A549 treated with Hydrocortisone at 1 μM for 4 hours (cell line): ENCODE results near the gene CLCF1. TPM values are rescaled to one million over a fixed set of nuclear protein-coding genes. Genes with fewer than 3 reads are reported as not detected.

Experiments used
- total RNA-seq: library from RNA; stranded (reverse); fragments of 200-300 nt; extraction: Qiagen RNA extraction; gene quantifications from 5 replicates; pipeline ENCODE4 v1.2.3, GENCODE V29; 2022

CLCF1 gene
- total RNA-seq: 33.7 to 40.0 TPM (median 37.6 TPM) in 5 replicates

DNA sequence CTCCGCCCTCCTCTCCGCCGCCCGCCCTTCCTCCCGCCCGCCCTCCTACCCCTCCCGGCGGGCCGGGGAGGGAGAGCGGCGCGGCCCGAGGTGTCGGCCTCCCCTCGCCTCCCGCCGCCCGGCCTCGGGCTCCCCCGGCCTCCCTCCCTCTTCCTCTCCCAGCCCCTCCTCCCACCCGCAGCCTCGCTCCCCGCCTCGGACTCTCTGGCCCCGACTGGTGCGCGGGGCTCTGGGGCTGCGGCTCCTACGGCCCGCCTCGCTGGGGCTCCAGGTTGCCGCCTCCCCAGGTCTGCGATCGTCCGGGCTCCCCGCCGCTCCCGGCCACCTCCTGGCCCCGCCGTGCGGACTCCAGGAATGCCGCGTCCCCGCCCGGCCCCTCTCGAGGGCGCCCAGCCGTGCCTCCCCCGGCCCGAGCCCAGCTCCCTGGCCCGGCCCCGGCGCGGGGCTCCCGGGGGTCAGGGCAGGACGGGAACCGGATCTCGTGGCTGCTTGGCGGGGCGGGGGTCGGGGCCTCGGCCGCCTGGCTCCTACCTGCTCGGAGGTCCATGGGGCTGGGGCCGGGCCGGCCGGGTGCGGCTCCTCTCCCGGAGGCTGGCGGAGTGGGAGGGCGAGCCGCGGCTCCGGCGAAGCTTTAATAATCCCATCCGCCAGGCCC, at the start of gene CLCF1:
Gene CLCF1 (minus strand): TSS at position 606 of the 655 bp plus-strand sequence. CDS start 59 bp downstream, at position 547.

DNA sequence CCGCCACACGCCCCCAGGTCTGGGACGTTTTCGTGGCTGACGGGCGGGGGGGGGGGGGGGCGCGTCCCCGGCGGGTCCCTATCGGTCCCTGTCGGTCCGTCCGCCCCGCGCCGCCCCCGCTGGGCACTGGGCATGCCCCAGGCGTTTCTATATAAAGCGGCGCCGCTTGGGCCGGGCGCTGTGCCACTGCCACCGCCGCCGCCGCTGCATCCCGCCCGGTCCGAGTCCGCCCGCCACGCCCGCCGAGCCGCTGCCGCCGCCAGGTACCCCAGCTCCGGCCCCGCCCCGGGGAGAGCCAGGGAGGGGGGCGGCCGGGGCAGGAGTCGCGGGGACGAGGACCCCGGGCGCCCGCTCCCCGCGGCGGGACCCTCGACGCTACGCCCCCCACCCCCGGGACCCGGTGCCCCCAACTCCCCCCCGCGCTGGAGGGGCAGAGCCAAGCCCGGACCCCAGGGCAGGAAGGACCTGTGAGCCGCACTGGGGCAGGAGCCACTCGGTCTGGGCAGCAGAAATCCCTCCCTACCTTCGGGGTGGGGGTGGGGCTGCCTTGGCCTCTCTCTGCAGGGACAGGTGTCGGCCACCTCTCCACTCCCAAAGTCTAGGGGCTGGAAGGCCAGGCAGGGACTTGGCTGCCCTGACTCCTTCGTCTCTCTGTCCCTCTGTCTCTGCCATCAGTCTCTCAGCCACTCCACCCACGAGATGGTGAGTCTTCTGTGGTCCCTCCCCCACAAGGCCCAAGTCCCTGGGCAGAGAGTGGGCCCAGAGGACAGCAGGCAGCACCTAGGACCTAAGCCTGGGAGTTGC, 42.3 kb upstream of the CLCF1 start, which contains the start of gene CARNS1:
Gene CARNS1 (plus strand): TSS at position 178 of the 804 bp plus-strand sequence. CDS start 522 bp downstream, at position 700.

DNA sequence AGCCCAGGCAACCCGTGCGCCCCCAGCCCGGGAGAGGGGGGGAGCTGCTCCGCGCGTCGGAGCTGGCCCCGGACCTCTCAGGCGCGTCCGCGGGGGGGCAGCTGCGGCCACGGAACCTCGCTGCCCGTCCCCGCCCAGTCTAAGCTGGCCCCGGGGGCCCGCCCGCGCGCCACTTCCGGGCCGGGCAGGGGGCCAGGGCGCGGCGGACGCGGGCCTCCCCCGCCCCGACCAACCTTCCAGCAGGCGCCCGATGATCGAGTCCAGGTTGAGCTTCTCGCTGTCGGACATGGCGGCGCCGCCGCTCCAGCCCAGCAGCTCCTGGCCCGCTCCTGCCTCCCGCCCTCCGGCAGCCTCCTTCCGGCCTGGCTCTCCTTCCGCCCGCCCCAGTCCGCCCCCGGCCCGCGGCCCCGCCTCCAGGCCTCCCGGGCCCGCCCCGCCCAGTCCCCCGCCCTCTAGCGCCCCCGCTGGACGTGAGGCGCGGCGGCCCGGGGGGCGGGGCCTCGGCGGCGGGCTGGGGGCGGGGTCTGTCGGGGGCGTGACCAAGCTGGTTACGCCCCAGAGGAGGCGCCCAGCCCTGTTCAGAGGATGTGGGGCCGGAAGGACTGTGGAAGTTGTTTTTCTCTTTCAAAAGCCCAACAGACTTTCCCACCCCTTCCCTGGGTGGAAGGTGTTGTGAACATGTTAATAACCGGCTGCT, 28.2 kb upstream of the CLCF1 start, which contains the start of gene PPP1CA:
Gene PPP1CA (minus strand): TSS at position 364 of the 697 bp plus-strand sequence. CDS start 76 bp downstream, at position 288.

DNA sequence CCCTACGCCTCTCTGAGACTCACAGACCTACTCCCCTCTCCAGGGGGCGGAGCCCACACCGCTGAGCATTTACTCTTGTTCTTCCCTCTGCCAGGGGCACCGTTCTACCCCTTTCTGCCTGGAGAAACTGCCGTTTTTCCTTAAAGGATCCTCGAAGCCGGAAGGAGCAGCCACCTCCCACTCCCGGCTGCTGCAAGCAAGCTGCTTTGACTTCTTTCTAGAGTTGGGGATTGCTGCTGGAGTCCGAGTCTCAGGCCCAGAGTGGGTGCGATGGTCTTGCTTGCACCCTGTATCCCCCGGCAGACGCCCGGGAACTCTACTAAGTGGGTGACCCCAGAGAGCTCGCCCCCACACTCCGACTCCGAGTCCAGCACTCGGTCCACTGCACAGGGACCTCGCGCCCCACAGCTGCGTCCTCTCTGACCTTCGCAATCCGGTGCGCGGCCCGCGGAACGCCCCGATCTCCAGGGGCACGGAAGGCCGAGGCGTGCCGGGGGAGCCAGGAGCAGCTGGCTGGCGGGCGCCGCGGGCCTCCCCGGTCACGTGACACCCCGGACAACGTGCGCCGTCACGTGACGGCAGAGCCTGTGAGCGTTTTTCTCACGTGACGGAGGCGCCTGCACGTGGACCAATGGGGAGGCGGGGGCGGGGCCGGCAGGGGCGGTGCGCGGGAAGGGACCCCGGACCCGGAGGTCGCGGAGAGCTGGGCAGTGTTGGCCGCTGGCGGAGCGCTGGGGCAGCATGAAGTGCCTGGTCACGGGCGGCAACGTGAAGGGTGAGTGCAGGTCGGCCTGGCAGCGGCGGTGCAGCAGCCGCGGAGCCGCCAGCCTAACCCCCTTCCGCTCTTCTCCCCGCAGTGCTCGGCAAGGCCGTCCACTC, 18.1 kb upstream of the CLCF1 start, which contains the start of gene RAD9A:
Gene RAD9A (plus strand): TSS at position 683 of the 879 bp plus-strand sequence. CDS start 59 bp downstream, at position 742.

DNA sequence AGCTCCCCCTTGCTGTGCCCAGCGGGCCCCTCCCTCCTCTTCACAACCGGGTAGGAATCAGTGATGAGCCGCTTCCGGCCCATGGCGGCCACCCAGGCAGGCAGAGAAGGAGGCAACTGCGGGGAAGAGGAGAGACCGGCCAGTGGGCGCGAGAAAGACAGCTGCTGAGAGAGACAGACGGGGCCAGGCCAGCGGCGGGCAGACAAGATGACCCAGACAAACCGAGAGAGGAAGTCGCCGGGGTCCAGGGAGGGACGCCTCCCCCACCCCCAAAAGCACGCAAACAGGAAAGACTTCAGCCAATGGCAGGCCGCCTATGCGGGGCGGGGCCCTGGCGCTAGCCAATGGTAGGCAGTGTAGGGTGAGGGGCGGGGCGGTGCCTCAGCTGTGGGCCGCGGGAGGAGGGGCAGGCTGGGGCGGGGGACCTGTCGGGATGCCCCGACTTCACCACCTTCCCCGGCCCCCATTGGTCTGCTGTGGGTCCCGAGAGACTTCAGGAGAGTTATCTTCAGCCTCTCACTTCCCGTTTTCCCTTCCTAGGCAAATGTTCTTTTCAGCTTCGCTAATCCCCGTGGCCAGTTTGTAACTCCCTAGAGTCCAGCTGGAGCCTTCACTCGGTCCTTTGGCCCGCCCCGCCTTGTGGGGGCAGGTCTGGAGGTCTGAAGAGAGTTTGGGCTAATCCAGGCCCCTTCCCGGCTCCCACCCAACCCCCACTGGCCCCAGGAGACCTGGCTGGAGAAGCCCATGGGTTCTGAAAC, 19.9 kb downstream of the CLCF1 start, which contains the start of gene POLD4:
Gene POLD4 (minus strand): TSS at position 230 of the 758 bp plus-strand sequence. CDS start 147 bp downstream, at position 83.

Other genes with a start within 250 kb of the CLCF1 start
- 34.1 to 36.3 TPM (median 34.1 TPM) in 5 replicates for gene GRK2, start 107.1 kb downstream of the CLCF1 start, total RNA-seq
- gene ANKRD13D, start 84.3 kb downstream of the CLCF1 start, total RNA-seq: 20.8 to 26.3 TPM (median 21.8 TPM) in 5 replicates
- 19.1 to 27.8 TPM (median 20.9 TPM) in 5 replicates for gene SSH3, start 70.1 kb downstream of the CLCF1 start, total RNA-seq
- 182 to 235 TPM (median 222 TPM) in 5 replicates for gene POLD4, start 20.1 kb downstream of the CLCF1 start, total RNA-seq
- 20.5 to 32.2 TPM (median 25.8 TPM) in 5 replicates for gene RAD9A, start 18.4 kb upstream of the CLCF1 start, total RNA-seq
- 271 to 298 TPM (median 288 TPM) in 5 replicates for gene PPP1CA, start 28.3 kb upstream of the CLCF1 start, total RNA-seq
- 0.09 to 0.22 TPM (median 0.15 TPM) in 4 of 5 replicates, not detected in the other for gene TBC1D10C, start 30.5 kb upstream of the CLCF1 start, total RNA-seq
- 0.09 to 0.20 TPM (median 0.12 TPM) in 5 replicates for gene CARNS1, start 42.1 kb upstream of the CLCF1 start, total RNA-seq
- gene RPS6KB2, start 54.9 kb upstream of the CLCF1 start, total RNA-seq: 47.0 to 52.0 TPM (median 47.7 TPM) in 5 replicates
- 0.17 to 0.37 TPM (median 0.28 TPM) in 5 replicates for gene PTPRCAP, start 64.1 kb upstream of the CLCF1 start, total RNA-seq
- 55.7 to 65.2 TPM (median 62.1 TPM) in 5 replicates for gene CORO1B, start 69.9 kb upstream of the CLCF1 start, total RNA-seq
- gene GPR152, start 79.1 kb upstream of the CLCF1 start, total RNA-seq: 0.07 TPM in 1 of 5 replicates, not detected in the others
- not detected in 5 replicates for gene CABP4, start 81.8 kb upstream of the CLCF1 start, total RNA-seq
- 42.9 to 66.4 TPM (median 56.2 TPM) in 5 replicates for gene TMEM134, start 95.7 kb upstream of the CLCF1 start, total RNA-seq
- gene AIP, start 109.4 kb upstream of the CLCF1 start, total RNA-seq: 42.7 to 46.9 TPM (median 43.8 TPM) in 5 replicates
- 28.4 to 41.3 TPM (median 37.8 TPM) in 5 replicates for gene PITPNM1, start 131.8 kb upstream of the CLCF1 start, total RNA-seq
- gene CDK2AP2, start 134.6 kb upstream of the CLCF1 start, total RNA-seq: 55.4 to 86.7 TPM (median 82.4 TPM) in 5 replicates
- not detected in 5 replicates for gene CABP2, start 149.8 kb upstream of the CLCF1 start, total RNA-seq
- 1,366 to 1,708 TPM (median 1,625 TPM) in 5 replicates for gene GSTP1, start 210.2 kb upstream of the CLCF1 start, total RNA-seq
- gene NDUFV1, start 233.3 kb upstream of the CLCF1 start, total RNA-seq: 138 to 151 TPM (median 143 TPM) in 5 replicates